HUES64 (cell line): Measurements from ENCODE around the gene FASTK.
A peak's percentile ranks its signal among the peaks of the same experiment; 100 is the strongest.

Experiments
- H3K27ac ChIP-seq: 2 replicates; pipeline ENCODE4 v1.7.0; 2013; ENCODE audit warnings: low read depth, low read length, inconsistent platforms
- H3K27me3 ChIP-seq: 2 replicates; pipeline ENCODE4 v1.6.1; 2013; ENCODE audit warnings: mild to moderate bottlenecking, low read length; ENCODE audit not compliant: insufficient read depth
- H3K36me3 ChIP-seq: 2 replicates; pipeline ENCODE4 v1.6.1; 2013; ENCODE audit warnings: mild to moderate bottlenecking, low read length; ENCODE audit not compliant: insufficient read depth
- H3K4me1 ChIP-seq: 2 replicates; pipeline ENCODE4 v1.6.1; 2013; ENCODE audit warnings: mild to moderate bottlenecking, low read length, moderate library complexity; ENCODE audit not compliant: insufficient read depth
- H3K4me3 ChIP-seq: 2 replicates; pipeline ENCODE4 v1.5.1; 2013; ENCODE audit warnings: mild to moderate bottlenecking, low read length, moderate library complexity
- H3K9ac ChIP-seq: 2 replicates; pipeline ENCODE4 v1.6.1; 2013; ENCODE audit warnings: mild to moderate bottlenecking, low read depth, low read length
- H3K9me3 ChIP-seq: 2 replicates; pipeline ENCODE4 v1.6.1; 2013; ENCODE audit warnings: low read depth, low read length; ENCODE audit not compliant: insufficient read depth
- WGBS: fragments of 150-250, 120-280 bp; methylation state at CpG from one replicate; pipeline ENCODE4 v1.1.7; 2013; ENCODE audit warnings: missing lambda C conversion rate; 5-methylcytosine and 5-hydroxymethylcytosine counted together

Gene FASTK

GRCh38 chr7:151079199-151079910, 1.3 kb downstream of the FASTK start:
- no peak overlapping the region for H3K27ac ChIP-seq
- peaks cover 19% of the 10 kb centered on the region for H3K36me3 ChIP-seq
- peaks cover 10% of the 10 kb centered on the region for H3K27me3 ChIP-seq
- peak overlapping the region; percentile 96; the same call in 1 of the 2 replicates for H3K9ac ChIP-seq
- peak overlapping the region; percentile 98 for H3K4me3 ChIP-seq
- WGBS: 82% methylated on average over 27 of the region's 27 CpGs
- H3K4me1 ChIP-seq: peaks cover 30% of the 10 kb centered on the region
- no peaks in the 10 kb centered on the region for H3K9me3 ChIP-seq

GRCh38 chr7:151078233-151079040, 2.2 kb downstream of the FASTK start:
- H3K9me3 ChIP-seq: no peaks in the 10 kb centered on the region
- H3K4me3 ChIP-seq: peak overlapping the region; percentile 98
- WGBS: 55% methylated on average over 22 of the region's 22 CpGs
- H3K36me3 ChIP-seq: peaks cover 28% of the 10 kb centered on the region
- no peak overlapping the region for H3K27ac ChIP-seq
- no peak overlapping the region for H3K9ac ChIP-seq
- peaks cover under 1% of the 10 kb centered on the region; the same call in 1 of the 2 replicates for H3K27me3 ChIP-seq
- peaks cover 26% of the 10 kb centered on the region for H3K4me1 ChIP-seq

- Histone ChIP-seq H3K9me3 (no peaks in the 10 kb centered on the region), H3K4me3 (no peak overlapping the region), H3K4me1 (peaks cover 26% of the 10 kb centered on the region), H3K27ac (no peak overlapping the region), H3K36me3 (peaks cover 33% of the 10 kb centered on the region), H3K9ac (no peak overlapping the region), H3K27me3 (no peaks in the 10 kb centered on the region)
- 83% methylated on average over 10 of the region's 10 CpGs for WGBS
These were observed 2.8 kb downstream of the FASTK start for GRCh38 chr7:151077705-151078232.

- H3K4me1 ChIP-seq: peaks cover 20% of the 10 kb centered on the region
- WGBS: 80% methylated on average over 33 of the region's 33 CpGs
- H3K4me3 ChIP-seq: no peak overlapping the region
- no peaks in the 10 kb centered on the region for H3K27me3 ChIP-seq
- no peak overlapping the region for H3K9ac ChIP-seq
- no peaks in the 10 kb centered on the region for H3K9me3 ChIP-seq
- H3K36me3 ChIP-seq: peaks cover 39% of the 10 kb centered on the region
- H3K27ac ChIP-seq: 0 out of 2 replicates have a peak overlapping the region, but pooled peaks have one; percentile 8
These were observed 3.5 kb downstream of the FASTK start for GRCh38 chr7:151076863-151077704.

- no peaks in the 10 kb centered on the region for H3K27me3 ChIP-seq
- no peak overlapping the region for H3K4me3 ChIP-seq
- 76% methylated on average over 18 of the region's 22 CpGs for WGBS
- no peaks in the 10 kb centered on the region for H3K9me3 ChIP-seq
- no peak overlapping the region for H3K27ac ChIP-seq
- H3K4me1 ChIP-seq: peaks cover 16% of the 10 kb centered on the region
- no peak overlapping the region for H3K9ac ChIP-seq
- H3K36me3 ChIP-seq: peaks cover 48% of the 10 kb centered on the region
These were observed 4.6 kb downstream of the FASTK start for GRCh38 chr7:151075978-151076426.

- H3K4me1 ChIP-seq: peaks cover 16% of the 10 kb centered on the region
- no peaks in the 10 kb centered on the region for H3K9me3 ChIP-seq
- H3K36me3 ChIP-seq: peaks cover 51% of the 10 kb centered on the region
- no peaks in the 10 kb centered on the region for H3K27me3 ChIP-seq
- H3K4me3 ChIP-seq: no peak overlapping the region
- H3K27ac ChIP-seq: no peak overlapping the region
- WGBS: 91% methylated on average over 7 of the region's 7 CpGs
- H3K9ac ChIP-seq: no peak overlapping the region
These were observed 5.0 kb downstream of the FASTK start for GRCh38 chr7:151075662-151075971.

GRCh38 chr7:151074817-151075661, 5.6 kb downstream of the FASTK start:
- H3K36me3 ChIP-seq: peaks cover 57% of the 10 kb centered on the region
- no peaks in the 10 kb centered on the region for H3K9me3 ChIP-seq
- no peaks in the 10 kb centered on the region for H3K27me3 ChIP-seq
- no peak overlapping the region for H3K9ac ChIP-seq
- H3K4me1 ChIP-seq: peaks cover 16% of the 10 kb centered on the region
- 96% methylated on average over 26 of the region's 26 CpGs for WGBS
- H3K4me3 ChIP-seq: no peak overlapping the region
- no peak overlapping the region for H3K27ac ChIP-seq

GRCh38 chr7:151073990-151074389, 6.6 kb downstream of the FASTK start:
- Histone ChIP-seq H3K9ac (no peak overlapping the region), H3K9me3 (no peaks in the 10 kb centered on the region), H3K27me3 (no peaks in the 10 kb centered on the region), H3K27ac (no peak overlapping the region), H3K4me1 (peaks cover 7% of the 10 kb centered on the region), H3K4me3 (no peak overlapping the region), H3K36me3 (peaks cover 68% of the 10 kb centered on the region)
- 94% methylated on average over 17 of the region's 17 CpGs for WGBS

GRCh38 chr7:151071032-151071866, 9.4 kb downstream of the FASTK start:
- peaks cover 92% of the 10 kb centered on the region for H3K36me3 ChIP-seq
- peaks cover 3% of the 10 kb centered on the region; the same call in 1 of the 2 replicates for H3K4me1 ChIP-seq
- H3K9ac ChIP-seq: no peak overlapping the region
- H3K27ac ChIP-seq: no peak overlapping the region
- no peaks in the 10 kb centered on the region for H3K9me3 ChIP-seq
- WGBS: 94% methylated on average over 39 of the region's 39 CpGs
- H3K4me3 ChIP-seq: no peak overlapping the region
- no peaks in the 10 kb centered on the region for H3K27me3 ChIP-seq
